Immature natural killer cell (primary cell): ENCODE measurements around the gene FAM20C. TPM values are rescaled to one million over a fixed set of nuclear protein-coding genes. Genes with fewer than 3 reads are reported as not detected.
"Not testable (repeated sequence)": the region's sequence is repeated elsewhere in the genome, so short reads cannot be mapped to it uniquely, and the experiment has no call there.

ENCODE experiments used
- DNase-seq, 3 donors: peaks; one replicate each; pipeline ENCODE4 v3.0.0; 2022; ENCODE audit warnings: mixed read lengths in 1 of 3
- H3K27ac Mint-ChIP-seq, 6 donors: one replicate each; pipeline ENCODE4 v1.8.0; 2020; ENCODE audit warnings: mixed read lengths in 6 of 6, mild to moderate bottlenecking in 5 of 6, inconsistent platforms in 4 of 6, moderate library complexity in 3 of 6
- H3K27me3 Mint-ChIP-seq, 3 donors: one replicate each; pipeline ENCODE4 v1.8.0; 2020 to 2021; ENCODE audit warnings: low read depth in 3 of 3, mild to moderate bottlenecking in 3 of 3, mixed read lengths in 3 of 3, moderate library complexity in 3 of 3, inconsistent platforms in 1 of 3
- H3K36me3 Mint-ChIP-seq, 3 donors: one replicate each; pipeline ENCODE4 v1.8.0; 2020; ENCODE audit warnings: mixed read lengths in 3 of 3, inconsistent platforms in 2 of 3, mild to moderate bottlenecking in 2 of 3
- H3K4me1 Mint-ChIP-seq, 2 donors: one replicate each; pipeline ENCODE4 v1.8.0; 2020; ENCODE audit warnings: inconsistent platforms in 2 of 2, mild to moderate bottlenecking in 2 of 2, mixed read lengths in 2 of 2, moderate library complexity in 1 of 2
- H3K4me3 Mint-ChIP-seq, 5 donors: one replicate each; pipeline ENCODE4 v1.8.0; 2020; ENCODE audit warnings: mild to moderate bottlenecking in 5 of 5, mixed read lengths in 5 of 5, inconsistent platforms in 3 of 5, moderate library complexity in 3 of 5
- H3K9me3 Mint-ChIP-seq, 6 donors: one replicate each; pipeline ENCODE4 v1.8.0; 2020; ENCODE audit warnings: mild to moderate bottlenecking in 6 of 6, mixed read lengths in 6 of 6, inconsistent platforms in 4 of 6, moderate library complexity in 3 of 6
- polyA plus RNA-seq, 3 donors: library from polyadenylated mRNA; unstranded; fragments of 300-500 nt; fragmentation: Illumina TruSeq; gene quantifications; one replicate each; pipeline ENCODE4 v1.2.3, GENCODE V29; 2021

The FAM20C gene
- polyA plus RNA-seq, 3 donors from 2014 or later, result not detected

DNA sequence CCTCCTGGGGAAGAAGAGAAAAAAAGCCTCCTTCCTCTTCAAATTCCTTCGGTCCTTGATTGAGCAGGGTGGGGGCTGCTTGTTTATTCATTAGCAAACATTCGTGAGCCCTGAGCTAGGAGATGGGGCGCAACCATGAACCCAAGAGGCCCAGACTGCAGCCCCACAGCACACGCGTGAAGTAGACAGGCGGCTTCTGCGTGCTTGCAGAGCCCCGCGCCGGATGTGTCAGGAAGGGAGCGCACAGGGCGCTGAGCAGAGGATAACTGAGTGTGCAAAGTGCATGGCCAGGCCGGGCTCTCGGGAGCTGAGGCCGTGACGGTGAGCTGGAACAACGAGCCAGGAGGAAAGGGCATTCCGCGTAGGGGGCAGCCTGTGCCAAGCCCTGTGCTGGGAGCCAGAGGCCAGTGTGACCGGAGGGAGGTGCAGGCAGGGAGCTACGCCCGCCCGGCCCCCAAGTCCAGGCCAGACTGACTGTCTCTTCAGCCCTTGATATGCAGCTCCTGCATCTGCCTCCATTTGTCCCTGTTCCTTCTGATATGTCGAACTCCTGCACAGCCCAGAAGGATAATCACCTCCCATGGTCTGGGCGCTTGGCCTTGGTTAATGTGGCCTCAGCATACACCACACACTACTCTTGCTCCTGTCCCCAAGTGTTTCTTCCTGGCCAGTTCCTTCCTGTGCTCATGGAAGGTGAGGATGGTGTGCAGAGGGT is 102.2 kb downstream of the FAM20C start:
- Mint-ChIP-seq H3K9me3 (no peaks in the 10 kb centered on the region), H3K4me1 (no peaks in the 10 kb centered on the region), H3K27ac (no peak overlapping the region), H3K36me3 (no peaks in the 10 kb centered on the region), H3K27me3 (peaks cover 0 to 9% (median 6%) of the 10 kb centered on the region in 3 donors), H3K4me3 (no peak overlapping the region)
- no peak for DNase-seq

DNA sequence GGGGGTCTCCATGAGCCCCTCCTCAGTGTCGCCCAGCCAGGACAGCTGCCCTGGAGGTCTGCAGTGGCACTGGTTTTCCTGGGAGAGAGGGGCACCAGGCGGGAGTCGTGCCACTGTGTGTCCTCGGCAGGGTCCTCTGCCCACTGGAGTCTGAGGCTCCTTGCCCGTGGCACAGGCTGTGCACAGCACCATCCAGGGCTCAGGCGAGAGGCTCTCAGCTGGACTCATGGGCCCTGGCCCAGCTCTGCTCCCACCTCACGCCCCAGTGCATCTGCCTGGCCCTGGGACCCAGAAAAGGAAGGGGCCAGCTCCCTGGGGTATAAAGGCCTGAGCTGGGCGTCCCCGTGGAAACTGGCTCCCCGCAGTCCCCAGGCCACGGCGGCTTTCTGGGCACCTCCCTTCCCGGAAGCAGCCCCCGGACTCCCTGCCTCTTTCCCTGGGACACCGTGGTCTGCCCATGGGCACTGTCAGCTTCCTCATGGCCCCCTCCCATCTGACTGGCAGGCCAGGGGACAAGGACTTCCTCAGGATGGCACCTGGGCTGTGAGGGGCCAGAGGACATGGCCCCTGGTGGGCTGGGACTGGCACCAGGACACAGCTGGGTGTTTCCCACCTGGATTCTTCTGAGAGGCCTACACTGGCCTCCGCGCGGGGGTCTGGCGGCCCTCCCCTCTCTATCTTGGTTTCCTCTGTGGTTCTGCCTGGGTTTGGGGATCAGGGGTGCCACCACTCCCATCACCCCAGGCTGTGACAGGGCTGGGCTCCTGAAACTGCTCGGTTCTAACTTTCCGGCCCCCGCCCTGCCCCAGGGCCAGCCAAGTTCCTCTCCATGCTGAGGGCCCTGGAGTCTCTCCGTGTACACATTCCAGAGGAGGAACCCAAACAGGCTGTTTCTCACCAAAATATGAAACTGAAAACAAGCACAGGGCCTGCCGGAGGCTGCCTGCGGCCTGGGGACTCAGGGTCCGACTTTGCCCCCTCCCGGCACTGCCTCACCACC is 103.1 kb downstream of the FAM20C start:
- H3K4me1 Mint-ChIP-seq, result no peaks in the 10 kb centered on the region
- H3K36me3 Mint-ChIP-seq, result no peaks in the 10 kb centered on the region
- no peak overlapping the region for H3K27ac Mint-ChIP-seq
- peaks cover 0 to 9% (median 6%) of the 10 kb centered on the region in 3 donors for H3K27me3 Mint-ChIP-seq
- no peak overlapping the region for H3K4me3 Mint-ChIP-seq
- H3K9me3 Mint-ChIP-seq, result no peaks in the 10 kb centered on the region
- no peak for DNase-seq

DNA sequence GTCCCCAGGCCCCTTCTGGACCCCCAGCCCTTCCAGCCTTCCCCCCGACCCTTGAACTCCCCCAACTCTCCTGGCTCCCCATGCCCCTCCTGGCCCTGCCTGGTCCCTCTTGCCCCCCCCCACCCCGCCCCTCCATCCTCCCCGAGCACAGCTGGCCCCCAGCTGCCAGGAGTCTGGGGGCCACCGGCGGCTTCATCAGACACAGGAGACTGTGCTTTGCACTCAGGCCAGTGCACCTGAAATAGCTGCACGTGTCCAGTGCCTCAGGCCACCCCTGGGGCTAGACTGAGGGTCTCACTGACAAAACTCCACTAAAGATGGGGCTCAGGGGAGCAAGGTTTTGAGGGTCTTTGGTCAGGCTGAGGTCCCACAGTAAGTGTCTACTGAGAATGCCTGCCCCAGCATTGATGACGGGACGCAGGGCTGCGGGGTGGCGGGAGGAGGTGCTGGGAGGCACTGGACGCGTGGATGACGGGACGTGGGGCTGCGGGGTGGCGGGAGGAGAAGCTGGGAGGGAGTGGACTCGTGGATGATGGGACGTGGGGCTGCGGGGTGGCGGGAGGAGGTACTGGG is 104.1 kb downstream of the FAM20C start:
- no peak for DNase-seq
- Mint-ChIP-seq H3K36me3 (no peaks in the 10 kb centered on the region), H3K9me3 (no peaks in the 10 kb centered on the region), H3K4me3 (no peak overlapping the region), H3K27ac (no peak overlapping the region), H3K27me3 (peaks cover 0 to 9% (median 5%) of the 10 kb centered on the region in 3 donors), H3K4me1 (no peaks in the 10 kb centered on the region)

DNA sequence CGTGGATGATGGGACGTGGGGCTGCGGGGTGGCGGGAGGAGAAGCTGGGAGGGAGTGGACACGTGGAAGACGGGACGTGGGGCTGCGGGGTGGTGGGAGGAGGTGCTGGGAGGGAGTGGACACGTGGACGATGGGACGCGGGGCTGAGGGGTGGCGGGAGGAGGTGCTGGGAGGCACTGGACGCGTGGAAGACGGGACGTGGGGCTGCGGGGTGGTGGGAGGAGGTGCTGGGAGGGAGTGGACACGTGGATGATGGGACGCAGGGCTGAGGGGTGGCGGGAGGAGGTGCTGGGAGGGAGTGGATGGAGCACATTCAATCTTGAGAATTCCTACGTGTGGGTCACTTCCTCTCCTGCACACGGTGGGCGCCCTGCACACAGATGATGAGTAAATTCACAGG is 104.8 kb downstream of the FAM20C start:
- H3K27ac Mint-ChIP-seq, H3K4me3 Mint-ChIP-seq, H3K9me3 Mint-ChIP-seq, DNase-seq, H3K36me3 Mint-ChIP-seq, H3K4me1 Mint-ChIP-seq, H3K27me3 Mint-ChIP-seq: not testable (repeated sequence)

DNA sequence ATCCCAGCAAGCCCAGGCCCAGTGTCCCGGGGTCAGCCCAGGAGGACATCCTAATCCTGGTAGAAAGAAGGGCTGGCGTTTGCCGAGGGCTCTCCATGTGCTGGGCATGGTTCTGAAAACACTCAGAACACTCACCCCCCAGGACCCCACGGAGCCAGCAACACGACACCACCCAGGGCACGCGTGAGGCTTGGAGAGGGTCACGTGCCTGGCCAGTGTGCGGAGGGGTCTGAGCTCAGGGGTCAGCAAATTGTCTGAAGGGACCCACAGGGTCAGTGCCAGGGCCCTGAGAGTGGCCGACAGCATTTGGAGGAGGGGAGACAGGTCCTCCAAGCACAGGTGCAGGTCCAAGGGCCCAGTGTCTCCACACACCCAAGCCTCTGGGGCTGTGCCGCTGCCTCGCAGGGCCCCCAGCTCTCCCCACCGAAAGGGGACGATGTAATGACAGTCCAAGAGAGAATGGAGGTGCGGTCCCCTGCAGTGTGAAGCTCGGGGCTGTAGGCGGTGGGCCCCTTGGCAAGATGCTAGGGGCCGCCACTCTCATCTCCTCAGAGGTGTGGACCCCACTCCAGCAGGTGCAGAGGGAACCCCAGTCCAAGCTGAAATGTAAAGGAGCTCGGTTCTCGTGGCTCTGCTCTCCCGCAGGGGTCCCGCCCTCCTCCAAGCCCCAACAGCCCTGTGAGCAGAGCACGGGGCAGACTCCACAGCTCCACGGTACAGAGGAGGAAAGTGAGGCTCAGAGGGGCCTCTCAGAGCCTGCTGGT is 105.4 kb downstream of the FAM20C start:
- no peaks in the 10 kb centered on the region for H3K9me3 Mint-ChIP-seq
- no peak overlapping the region for H3K27ac Mint-ChIP-seq
- no peak overlapping the region for H3K4me3 Mint-ChIP-seq
- DNase-seq, result no peak
- H3K36me3 Mint-ChIP-seq, result no peaks in the 10 kb centered on the region
- peaks cover 0 to 5% (median 2%) of the 10 kb centered on the region in 3 donors for H3K27me3 Mint-ChIP-seq
- no peaks in the 10 kb centered on the region for H3K4me1 Mint-ChIP-seq

DNA sequence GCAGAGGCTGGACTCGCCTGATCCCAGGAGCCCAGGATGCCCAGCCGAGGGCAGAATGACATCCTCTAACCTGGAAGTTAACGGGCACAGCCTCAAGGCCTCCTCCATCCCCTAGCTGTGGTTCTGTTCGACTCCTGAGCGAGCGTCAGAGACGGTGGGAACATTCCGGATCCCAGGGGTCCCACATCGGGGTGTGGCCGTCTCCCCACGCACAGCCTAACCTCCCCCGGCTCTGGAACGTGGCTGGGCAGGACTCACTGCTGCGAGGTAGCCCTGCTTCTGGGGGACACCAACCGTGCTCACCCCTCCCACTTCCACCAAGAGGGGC is 106.0 kb downstream of the FAM20C start:
- no peak overlapping the region for H3K27ac Mint-ChIP-seq
- no peak for DNase-seq
- no peak overlapping the region for H3K4me3 Mint-ChIP-seq
- H3K36me3 Mint-ChIP-seq, result no peaks in the 10 kb centered on the region
- H3K9me3 Mint-ChIP-seq, result no peaks in the 10 kb centered on the region
- no peaks in the 10 kb centered on the region for H3K4me1 Mint-ChIP-seq
- H3K27me3 Mint-ChIP-seq, result peaks cover 0 to 6% (median under 1%) of the 10 kb centered on the region in 3 donors

DNA sequence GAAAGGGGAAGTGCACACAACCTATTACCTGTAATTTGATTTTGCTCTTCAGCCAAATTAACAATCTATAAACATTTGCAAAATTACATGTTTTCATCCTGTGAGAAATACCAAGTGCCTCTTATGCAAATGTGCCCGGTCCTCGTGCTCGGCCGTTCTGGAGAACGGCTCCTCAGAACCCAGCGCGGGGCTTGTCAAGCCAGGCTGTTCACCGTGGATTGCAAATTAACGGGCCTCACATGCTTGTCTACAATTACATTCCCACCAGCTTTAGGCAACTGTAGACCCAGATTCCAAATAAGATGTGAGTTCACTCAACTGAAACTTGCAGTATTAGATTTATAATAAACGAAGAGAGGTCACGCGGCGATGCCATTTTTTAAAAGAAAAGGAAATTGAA is 106.4 kb downstream of the FAM20C start:
- peaks cover 0 to 6% (median 0%) of the 10 kb centered on the region in 3 donors for H3K27me3 Mint-ChIP-seq
- no peak overlapping the region for H3K27ac Mint-ChIP-seq
- no peaks in the 10 kb centered on the region for H3K4me1 Mint-ChIP-seq
- no peaks in the 10 kb centered on the region for H3K9me3 Mint-ChIP-seq
- DNase-seq, result no peak
- no peak overlapping the region for H3K4me3 Mint-ChIP-seq
- H3K36me3 Mint-ChIP-seq, result no peaks in the 10 kb centered on the region

DNA sequence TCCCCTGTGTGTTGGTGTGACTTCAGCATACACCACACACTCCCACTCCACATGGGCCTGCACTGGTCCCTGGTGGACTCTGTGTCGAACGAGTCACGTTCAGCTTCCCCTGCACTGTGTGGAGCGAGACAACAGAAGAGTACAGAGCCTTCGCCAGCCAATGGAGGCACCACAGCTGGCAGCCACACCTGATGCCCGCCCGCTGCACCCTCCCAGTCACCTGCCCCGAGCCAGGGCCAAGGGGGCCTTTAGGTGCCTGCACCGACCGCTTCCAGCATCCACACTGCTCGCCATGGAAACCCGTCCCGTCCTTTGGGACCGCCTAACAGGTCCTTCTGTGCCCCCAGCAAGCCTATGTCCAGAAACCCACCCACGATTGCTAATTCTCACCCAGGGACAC is 106.8 kb downstream of the FAM20C start:
- Mint-ChIP-seq H3K27ac (no peak overlapping the region), H3K4me3 (no peak overlapping the region), H3K4me1 (no peaks in the 10 kb centered on the region), H3K9me3 (no peaks in the 10 kb centered on the region), H3K36me3 (no peaks in the 10 kb centered on the region), H3K27me3 (peaks cover 0 to 6% (median 0%) of the 10 kb centered on the region in 3 donors)
- DNase-seq, result no peak

DNA sequence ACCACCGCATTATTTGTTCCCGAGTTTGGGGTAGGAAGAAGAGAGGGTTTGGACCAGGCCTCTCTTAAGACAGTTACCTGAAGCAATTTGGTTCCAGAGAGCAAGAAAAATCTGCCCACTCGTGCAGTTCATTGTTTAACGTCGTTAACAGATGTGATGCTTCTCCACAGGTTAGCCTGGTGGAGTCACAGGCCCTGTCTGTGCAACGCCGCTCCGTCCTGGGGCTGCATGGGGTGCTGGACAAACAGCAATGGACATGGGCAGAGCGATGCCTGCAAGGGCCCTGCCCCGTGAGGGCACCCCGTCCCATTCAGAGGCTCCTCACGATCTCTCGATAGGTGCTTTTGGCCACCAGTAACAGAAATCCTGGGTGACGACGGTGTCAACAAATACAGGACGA is 107.3 kb downstream of the FAM20C start:
- H3K27me3 Mint-ChIP-seq, result peaks cover under 1 to 2% (median 2%) of the 10 kb centered on the region in 3 donors
- no peak overlapping the region for H3K4me3 Mint-ChIP-seq
- H3K36me3 Mint-ChIP-seq, result no peaks in the 10 kb centered on the region
- DNase-seq, result no peak
- H3K4me1 Mint-ChIP-seq, result peaks cover 0 to 1% of the 10 kb centered on the region in 2 donors
- H3K9me3 Mint-ChIP-seq, result no peaks in the 10 kb centered on the region
- no peak overlapping the region for H3K27ac Mint-ChIP-seq

DNA sequence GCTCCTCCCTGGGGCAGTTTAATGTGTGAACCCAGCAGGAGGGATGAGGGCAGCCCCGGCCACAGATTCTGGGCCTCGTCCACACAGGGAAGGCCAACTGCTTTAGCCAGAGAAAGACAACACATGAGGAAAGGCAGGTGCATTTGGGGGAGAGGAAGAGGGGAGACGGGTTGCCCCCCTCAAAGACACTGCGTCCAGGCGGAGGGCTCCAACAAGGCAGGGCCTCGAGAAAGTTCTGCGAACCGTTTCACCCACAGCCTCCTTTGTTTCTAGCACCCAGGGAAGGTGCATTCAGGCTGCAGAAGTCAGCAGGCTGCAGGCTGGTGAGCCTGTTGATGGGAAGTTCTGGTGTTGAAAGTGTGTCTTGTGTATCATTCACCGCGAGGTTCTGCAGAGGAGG is 107.7 kb downstream of the FAM20C start:
- no peaks in the 10 kb centered on the region for H3K36me3 Mint-ChIP-seq
- H3K4me1 Mint-ChIP-seq, result peaks cover 0 to 1% of the 10 kb centered on the region in 2 donors
- DNase-seq, result no peak
- no peaks in the 10 kb centered on the region for H3K9me3 Mint-ChIP-seq
- peaks cover 2 to 4% (median 2%) of the 10 kb centered on the region in 3 donors for H3K27me3 Mint-ChIP-seq
- no peak overlapping the region for H3K27ac Mint-ChIP-seq
- H3K4me3 Mint-ChIP-seq, result no peak overlapping the region

DNA sequence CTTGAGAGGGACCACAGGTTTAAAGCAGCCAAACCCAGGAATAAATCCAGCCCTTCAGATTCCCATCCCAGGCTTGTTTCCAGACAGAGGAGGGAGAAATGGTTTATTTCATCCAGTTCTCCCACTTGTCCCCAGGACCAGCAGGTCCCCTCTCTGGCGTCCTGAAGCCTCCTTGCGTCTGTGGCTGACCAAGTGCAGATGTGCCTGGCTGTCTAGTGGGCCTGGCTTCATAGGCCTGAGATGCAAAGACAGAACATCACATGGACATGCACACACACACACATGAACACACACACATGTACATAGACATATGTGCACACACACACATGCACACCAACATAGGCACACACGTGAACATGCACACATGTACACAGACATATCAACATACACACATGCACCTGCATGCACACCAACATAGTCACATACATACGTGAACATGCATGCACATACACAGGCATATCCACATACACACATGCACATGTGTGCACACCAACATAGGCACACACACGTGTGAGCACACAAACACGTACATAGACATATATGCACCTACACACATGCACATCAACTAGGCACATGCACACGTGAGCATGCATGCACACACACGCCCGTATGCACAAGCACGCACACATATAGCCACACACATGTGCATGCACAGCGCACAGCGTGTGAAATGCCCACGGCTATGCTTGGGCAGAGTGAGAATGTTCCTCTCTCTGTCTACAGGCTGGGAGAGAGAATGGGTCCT is 108.3 kb downstream of the FAM20C start:
- peaks cover 0 to 3% (median 0%) of the 10 kb centered on the region in 6 donors for H3K9me3 Mint-ChIP-seq
- no peak for DNase-seq
- no peaks in the 10 kb centered on the region for H3K36me3 Mint-ChIP-seq
- H3K27ac Mint-ChIP-seq, result no peak overlapping the region
- peaks cover 2 to 4% (median 2%) of the 10 kb centered on the region in 3 donors for H3K27me3 Mint-ChIP-seq
- H3K4me3 Mint-ChIP-seq, result no peak overlapping the region
- H3K4me1 Mint-ChIP-seq, result peaks cover 0 to 1% of the 10 kb centered on the region in 2 donors

DNA sequence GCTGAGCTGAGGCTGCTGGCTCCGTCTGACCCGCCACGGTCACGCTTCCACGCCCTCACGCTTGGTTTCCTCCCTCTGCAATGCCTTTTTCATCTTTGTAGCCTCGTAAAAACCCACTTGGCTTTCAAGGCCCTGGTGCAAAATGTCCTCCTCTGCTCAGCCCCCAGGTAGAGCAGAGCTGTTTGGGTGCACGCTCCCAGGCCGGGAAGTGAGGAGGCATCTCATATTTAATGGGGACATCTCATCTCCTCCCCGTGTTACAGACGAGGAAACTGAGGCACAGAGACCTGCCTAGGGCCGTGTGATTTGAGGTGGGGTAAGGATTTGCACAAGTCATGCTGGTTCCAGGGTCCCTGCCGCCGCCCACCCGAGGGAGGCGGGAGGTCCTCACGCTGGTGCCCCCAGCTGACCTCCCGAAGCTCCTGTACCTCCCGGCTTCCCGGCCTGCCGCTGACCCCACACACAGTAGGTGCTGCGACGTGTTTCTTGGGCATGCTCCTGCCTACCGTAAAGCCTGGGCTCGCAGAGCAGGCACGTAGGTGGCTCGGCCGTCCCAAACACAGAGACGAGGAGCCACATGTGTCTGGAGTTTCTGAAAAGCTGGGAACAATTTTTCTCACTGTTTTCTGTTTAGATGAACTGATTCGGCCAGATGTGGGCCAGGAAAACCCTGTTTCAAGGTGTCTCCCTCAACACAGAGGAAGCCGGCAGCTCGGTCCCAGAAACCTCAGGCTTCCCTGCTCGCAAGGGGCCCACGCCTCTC is 109.1 kb downstream of the FAM20C start:
- DNase-seq, result no peak
- Mint-ChIP-seq H3K9me3 (peaks cover 0 to 3% (median 0%) of the 10 kb centered on the region in 6 donors), H3K27ac (no peak overlapping the region), H3K4me3 (no peak overlapping the region), H3K4me1 (peaks cover 0 to 1% of the 10 kb centered on the region in 2 donors), H3K27me3 (peaks cover 2 to 4% (median 2%) of the 10 kb centered on the region in 3 donors), H3K36me3 (no peaks in the 10 kb centered on the region)
